ENCODE results near the gene INTU.

The INTU gene

GRCh38 chr4:127618427-127618826, 14.3 kb upstream of the INTU start:
- TF ChIP-seq TAF1 (IDR thresholded peaks at IDR 0.05; ENCODE audit: borderline replicate concordance, insufficient read depth, low read length) = no peak
- TF ChIP-seq SIN3A (IDR thresholded peaks at IDR 0.05; ENCODE audit: borderline replicate concordance, insufficient read depth, low read length) = no peak
- no peak for TF ChIP-seq REST (IDR thresholded peaks at IDR 0.05; ENCODE audit: insufficient read depth in 1 of 2, low read depth in 2 of 2, low read length in 2 of 2)
- no peak for TF ChIP-seq FOXP2 (optimal IDR thresholded peaks at IDR 0.05; ENCODE audit: borderline replicate concordance, extremely low read depth, extremely low read length, insufficient read depth)
- no peak for TF ChIP-seq POLR2AphosphoS5 (IDR thresholded peaks at IDR 0.05; ENCODE audit: low read depth, low read length)

GRCh38 chr4:127622621-127622920, 10.2 kb upstream of the INTU start:
- no peak for TF ChIP-seq TAF1 (IDR thresholded peaks at IDR 0.05; ENCODE audit: borderline replicate concordance, insufficient read depth, low read length)
- no peak for TF ChIP-seq FOXP2 (optimal IDR thresholded peaks at IDR 0.05; ENCODE audit: borderline replicate concordance, extremely low read depth, extremely low read length, insufficient read depth)
- no peak for TF ChIP-seq POLR2AphosphoS5 (IDR thresholded peaks at IDR 0.05; ENCODE audit: low read depth, low read length)
- no peak for TF ChIP-seq REST (IDR thresholded peaks at IDR 0.05; ENCODE audit: insufficient read depth in 1 of 2, low read depth in 2 of 2, low read length in 2 of 2)
- no peak for TF ChIP-seq SIN3A (IDR thresholded peaks at IDR 0.05; ENCODE audit: borderline replicate concordance, insufficient read depth, low read length)

GRCh38 chr4:127622921-127623796, 9.6 kb upstream of the INTU start:
- TF ChIP-seq SIN3A (IDR thresholded peaks at IDR 0.05; ENCODE audit: borderline replicate concordance, insufficient read depth, low read length) (no peak), FOXP2 (optimal IDR thresholded peaks at IDR 0.05; ENCODE audit: borderline replicate concordance, extremely low read depth, extremely low read length, insufficient read depth) (no peak), POLR2AphosphoS5 (IDR thresholded peaks at IDR 0.05; ENCODE audit: low read depth, low read length) (no peak), REST (IDR thresholded peaks at IDR 0.05; ENCODE audit: insufficient read depth in 1 of 2, low read depth in 2 of 2, low read length in 2 of 2) (no peak), TAF1 (IDR thresholded peaks at IDR 0.05; ENCODE audit: borderline replicate concordance, insufficient read depth, low read length) (no peak)

- TF ChIP-seq TAF1 (IDR thresholded peaks at IDR 0.05; ENCODE audit: borderline replicate concordance, insufficient read depth, low read length) (no peak), POLR2AphosphoS5 (IDR thresholded peaks at IDR 0.05; ENCODE audit: low read depth, low read length) (no peak), SIN3A (IDR thresholded peaks at IDR 0.05; ENCODE audit: borderline replicate concordance, insufficient read depth, low read length) (no peak), REST (IDR thresholded peaks at IDR 0.05; ENCODE audit: insufficient read depth in 1 of 2, low read depth in 2 of 2, low read length in 2 of 2) (no peak), FOXP2 (optimal IDR thresholded peaks at IDR 0.05; ENCODE audit: borderline replicate concordance, extremely low read depth, extremely low read length, insufficient read depth) (no peak)
Observed at GRCh38 chr4:127623797-127624083, 9.0 kb upstream of the INTU start.

Measured in PFSK-1 (cell line).